LoVo (cell line): ENCODE data around the gene NDRG4.
"Not testable (repeated sequence)": the region's sequence is repeated elsewhere in the genome, so short reads cannot be mapped to it uniquely, and the experiment has no call there.

Source experiments
- DNase-seq: peaks from one replicate; pipeline ENCODE4 v3.0.0-alpha.2; 2016; ENCODE audit warnings: low spot score

The NDRG4 gene

DNA sequence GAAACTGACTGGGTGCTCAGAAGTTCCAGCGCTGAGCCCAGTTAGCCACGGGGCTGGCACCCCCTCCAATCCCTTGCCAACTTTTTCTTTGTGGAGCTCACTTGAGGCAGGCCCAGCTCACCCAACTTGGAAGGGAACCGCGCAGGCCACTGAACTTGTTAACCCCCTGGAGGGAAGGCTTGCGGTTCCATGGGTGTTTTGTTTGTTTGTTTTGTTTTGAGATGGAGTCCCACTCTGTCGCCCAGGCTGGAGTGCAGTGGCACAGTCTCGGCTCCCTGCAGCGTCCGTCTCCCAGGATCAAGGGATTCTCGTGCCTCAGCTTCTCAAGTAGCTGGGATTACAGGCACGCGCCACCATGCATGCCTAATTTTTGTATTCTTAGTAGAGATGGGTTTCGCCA is 34.1 kb upstream of the NDRG4 start:
- DNase-seq = no peak

DNA sequence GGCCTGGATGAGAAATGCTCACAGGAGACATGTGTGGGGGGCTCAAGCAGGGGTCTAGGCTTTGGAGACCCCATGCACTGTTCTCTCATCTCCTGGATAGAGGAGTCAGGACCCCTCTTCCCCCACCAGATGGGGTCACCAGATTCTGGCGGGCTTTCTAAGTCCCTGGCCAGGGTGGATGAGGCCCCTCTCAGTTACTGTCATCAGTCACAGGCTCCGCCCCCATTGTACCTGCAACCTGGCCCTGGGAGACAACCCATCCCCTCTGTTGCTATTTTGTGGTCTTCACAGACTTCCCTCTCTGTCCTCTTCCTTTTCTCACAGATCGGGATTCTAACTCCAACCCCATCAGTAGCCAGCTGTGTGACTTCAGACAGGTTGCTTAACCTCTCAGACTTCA is 33.5 kb upstream of the NDRG4 start:
- no peak for DNase-seq

GRCh38 chr16:58467905-58468304 is 32.0 kb upstream of the NDRG4 start:
- DNase-seq = no peak

GRCh38 chr16:58471209-58471975 is 28.6 kb upstream of the NDRG4 start:
- DNase-seq = no peak

DNA sequence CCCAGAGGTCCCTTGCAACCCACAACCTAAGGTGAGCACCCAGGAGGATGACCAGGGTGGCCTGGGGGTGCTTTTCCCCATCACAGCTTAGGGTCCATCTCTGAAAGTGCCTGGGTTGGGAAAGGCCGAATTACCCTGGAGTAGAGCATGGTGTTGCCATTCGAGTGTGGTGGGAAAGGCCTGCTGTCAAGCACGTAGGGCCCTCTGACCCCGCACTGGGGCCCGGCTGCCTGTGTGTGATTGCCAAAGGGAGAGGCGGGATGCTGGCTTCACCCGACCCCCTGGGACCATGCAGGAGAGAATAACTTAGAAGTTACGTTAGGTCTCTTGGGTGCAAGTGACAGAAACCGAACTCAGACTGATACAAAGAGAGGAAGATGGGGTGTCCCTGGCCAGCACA is 27.7 kb upstream of the NDRG4 start:
- no peak for DNase-seq

DNA sequence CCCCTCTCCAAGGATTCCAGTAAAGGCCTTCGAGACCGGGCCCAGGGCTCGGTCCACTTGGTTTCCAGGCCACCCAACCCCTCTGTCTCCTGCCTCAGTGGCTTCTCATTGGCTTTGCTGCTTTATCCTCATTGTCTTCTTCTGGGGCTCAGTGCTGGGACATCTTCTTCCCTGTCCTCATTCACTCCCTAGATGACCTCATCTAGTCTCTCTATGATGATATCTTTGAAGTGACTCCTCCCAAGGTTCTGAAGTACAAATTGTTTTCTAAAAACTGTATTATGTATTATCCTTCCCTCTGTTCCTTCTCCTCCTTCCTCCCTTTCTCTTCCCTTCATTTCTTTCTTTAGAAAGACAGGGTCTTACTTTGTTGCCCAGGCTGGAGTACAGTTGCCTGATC is 27.1 kb upstream of the NDRG4 start:
- no peak for DNase-seq

DNA sequence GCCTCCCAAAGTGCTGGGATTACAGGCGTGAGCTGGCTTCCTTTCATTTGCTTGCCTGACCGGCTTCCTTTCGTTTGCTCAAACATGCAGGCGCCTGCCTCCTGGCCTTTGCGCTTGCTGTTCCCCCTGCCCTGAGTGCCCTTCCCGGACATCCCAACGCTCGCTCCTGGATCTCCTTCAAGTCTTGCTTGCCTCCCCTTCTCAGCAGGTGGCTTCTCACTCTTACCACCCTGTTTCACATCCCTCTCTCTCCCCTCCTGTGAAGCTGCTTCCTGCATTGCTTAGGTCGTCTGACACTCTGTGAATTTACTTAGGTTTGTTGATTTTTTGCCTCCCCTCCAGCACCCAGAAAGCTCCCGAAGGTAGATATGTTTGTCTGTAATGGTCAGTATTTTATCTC is 25.6 kb upstream of the NDRG4 start:
- no peak for DNase-seq

GRCh38 chr16:58475091-58475619 is 24.8 kb upstream of the NDRG4 start:
- DNase-seq = no peak

- no peak for DNase-seq
Measured at GRCh38 chr16:58476791-58477190, 23.2 kb upstream of the NDRG4 start.

DNA sequence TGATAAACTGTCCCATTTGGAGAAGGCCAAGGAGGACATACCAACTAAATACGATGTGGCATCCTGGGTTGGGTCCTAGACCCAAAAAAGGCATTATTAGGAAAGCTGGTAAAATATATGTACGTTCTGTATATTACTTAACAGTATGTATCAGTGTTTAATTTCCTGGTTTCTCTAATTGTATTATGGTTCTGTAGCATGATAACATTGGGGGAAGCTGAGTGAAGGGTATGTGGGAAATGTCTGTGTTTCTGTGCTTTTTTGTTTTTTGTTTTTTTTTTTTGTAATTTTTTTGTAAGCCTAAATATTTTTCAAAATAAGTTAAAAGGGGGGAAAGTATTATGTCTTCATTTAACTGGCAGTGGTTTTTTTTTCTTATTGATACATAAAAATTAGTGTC is 21.5 kb upstream of the NDRG4 start:
- DNase-seq = no peak

DNA sequence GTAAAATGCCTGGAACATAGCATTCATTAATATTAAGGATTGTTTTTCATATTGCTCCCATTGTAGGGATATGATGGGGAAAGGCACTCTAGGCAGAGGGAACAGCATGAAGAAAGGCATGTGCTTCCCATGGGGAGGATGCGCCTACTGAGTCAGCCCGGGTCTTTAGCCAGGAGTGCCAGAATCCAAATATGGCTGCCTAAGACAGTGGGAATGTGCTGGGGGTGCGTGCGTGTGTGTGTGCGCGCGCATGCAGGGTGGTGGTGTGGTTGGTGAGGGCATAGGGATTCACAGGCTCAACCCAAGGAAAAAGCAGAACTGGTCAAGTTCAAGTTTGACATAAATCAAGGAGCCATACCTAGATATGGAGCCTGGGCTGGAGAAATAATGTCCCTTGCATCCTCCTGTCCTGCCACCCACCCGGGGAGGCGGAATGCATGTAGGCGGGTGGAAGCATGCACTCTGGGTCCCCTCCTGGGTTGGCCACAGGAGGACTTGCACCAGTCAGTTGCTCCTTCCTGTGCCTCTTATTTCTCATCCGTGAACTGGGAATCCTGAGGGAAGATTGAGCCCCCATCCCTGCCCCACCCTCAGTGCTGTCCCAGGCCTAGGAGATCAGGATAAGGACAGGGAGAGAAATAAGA is 18.6 kb upstream of the NDRG4 start:
- no peak for DNase-seq

GRCh38 chr16:58481931-58482330 is 18.0 kb upstream of the NDRG4 start:
- DNase-seq = no peak

- no peak for DNase-seq
Measured at GRCh38 chr16:58485184-58485887, 14.6 kb upstream of the NDRG4 start.

GRCh38 chr16:58487566-58488351 is 12.2 kb upstream of the NDRG4 start:
- peak; percentile 80 for DNase-seq

DNA sequence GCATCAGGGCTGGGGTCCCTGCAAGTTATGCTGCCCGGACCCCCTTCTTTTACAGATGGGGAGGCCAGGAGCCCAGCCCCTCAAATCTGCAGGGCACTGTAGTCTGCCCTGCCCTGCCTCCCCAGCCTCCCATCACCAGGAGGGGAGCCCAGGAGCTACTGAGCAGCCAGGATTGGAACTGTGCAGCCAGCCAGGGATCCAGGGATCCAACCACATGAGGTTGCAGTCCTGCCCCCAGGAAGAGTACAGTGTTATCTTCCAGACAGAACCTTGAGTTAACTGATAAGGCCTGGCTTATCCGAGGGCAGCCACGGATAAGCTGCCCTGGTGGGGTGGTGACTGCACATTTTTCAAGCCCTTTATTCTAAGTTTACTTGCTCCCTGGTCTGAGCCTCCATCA is 11.4 kb upstream of the NDRG4 start:
- DNase-seq = no peak

DNA sequence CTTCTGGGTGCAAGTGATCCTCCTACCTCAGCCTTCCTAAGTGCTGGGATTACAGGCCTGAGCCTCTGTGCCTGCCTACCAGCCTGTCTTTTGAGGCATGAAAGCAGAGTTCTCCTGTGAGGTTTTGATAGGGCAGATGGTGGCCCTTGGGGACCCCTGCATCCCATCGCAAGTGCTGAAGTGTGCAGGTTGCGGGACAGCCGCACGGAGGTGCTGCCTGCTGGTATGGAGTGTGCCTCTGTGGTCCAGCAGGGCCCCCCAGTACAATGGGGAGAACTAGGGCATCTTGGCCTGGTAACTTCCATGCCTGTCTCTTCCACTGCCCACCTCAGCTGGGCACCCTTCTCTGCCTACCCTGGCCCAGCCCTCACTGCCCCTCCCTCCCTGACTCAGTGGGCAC is 9.9 kb upstream of the NDRG4 start:
- DNase-seq = no peak

DNA sequence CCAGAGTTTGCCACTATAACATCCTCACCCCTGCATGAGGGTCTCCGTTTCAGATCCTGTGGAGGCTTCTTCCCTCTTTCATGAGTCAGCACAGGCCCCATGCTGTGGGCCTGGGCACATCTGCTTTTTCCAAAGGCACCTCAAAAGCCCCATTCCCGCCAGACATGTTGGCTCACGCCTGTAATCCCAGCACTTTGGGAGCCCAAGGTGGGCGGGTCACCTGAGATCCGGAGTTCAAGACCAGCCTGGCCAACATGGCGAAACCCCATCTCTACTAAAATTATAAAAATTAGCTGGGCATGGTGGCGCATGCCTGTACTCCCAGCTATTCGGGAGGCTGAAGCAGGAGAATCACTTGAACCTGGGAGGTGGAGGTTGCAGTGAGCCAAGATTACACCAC is 9.4 kb upstream of the NDRG4 start:
- not testable (repeated sequence) for DNase-seq

DNA sequence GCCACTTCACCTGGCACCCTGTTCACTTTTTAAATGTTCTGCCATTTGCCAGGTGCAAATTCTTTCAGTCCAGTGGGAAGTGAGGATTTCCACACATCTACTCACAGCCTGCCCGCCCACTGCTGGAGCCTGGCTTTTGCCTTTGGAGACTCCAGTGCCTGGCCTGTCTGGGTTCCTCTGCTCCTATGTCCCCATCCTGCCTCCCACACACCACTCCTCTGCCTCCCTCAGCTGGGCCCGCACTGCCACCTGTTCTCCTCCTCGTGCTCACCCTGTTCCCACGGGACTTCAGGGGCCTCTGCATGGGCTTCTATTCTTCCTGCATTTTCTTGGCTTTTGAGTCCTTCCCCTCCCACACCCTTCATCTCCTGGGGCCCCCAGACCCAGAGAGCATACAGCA is 7.9 kb upstream of the NDRG4 start:
- no peak for DNase-seq

- DNase-seq = no peak
Measured at GRCh38 chr16:58492735-58493134, 7.2 kb upstream of the NDRG4 start.

- no peak for DNase-seq
Measured at GRCh38 chr16:58493756-58494431, 6.0 kb upstream of the NDRG4 start.

DNA sequence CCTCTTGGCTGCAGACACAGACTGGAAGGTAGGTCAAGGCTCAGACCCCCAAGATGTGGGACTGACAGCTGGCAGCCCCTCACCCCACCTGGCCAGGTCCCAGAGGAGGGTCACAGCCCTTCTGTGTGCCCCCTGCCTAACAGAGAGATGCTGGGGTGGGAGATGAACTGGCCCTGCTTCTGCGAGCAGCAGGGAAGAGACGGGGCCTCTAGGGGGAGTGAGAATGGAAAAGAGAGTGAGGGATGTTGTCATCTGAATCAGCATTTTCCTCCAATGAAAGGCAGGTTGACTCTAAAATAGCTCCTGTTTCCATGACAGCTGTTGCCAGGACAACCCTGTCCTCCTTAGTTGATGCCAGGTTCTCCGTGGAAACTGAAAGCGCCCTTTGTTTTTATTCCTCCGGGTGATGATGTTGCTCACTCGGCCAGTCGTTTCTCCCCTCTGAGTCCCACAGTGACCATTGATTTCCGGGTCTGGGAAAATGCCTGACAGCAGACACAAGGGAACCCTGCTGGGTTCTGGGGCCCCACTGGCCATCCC is 4.9 kb upstream of the NDRG4 start:
- no peak for DNase-seq
